ENCODE data around the gene GNB2.
"Not testable (repeated sequence)": the region's sequence is repeated elsewhere in the genome, so short reads cannot be mapped to it uniquely, and the experiment has no call there.

GNB2 gene

GRCh38 chr7:100673302-100673941 lies at the start of gene GNB2:
TSS of gene GNB2 (plus strand) at chr7:100673740. CDS start at chr7:100676266, 2,526 bp downstream.
- peak; percentile 88 to 99 (median 97) for DNase-seq

DNA sequence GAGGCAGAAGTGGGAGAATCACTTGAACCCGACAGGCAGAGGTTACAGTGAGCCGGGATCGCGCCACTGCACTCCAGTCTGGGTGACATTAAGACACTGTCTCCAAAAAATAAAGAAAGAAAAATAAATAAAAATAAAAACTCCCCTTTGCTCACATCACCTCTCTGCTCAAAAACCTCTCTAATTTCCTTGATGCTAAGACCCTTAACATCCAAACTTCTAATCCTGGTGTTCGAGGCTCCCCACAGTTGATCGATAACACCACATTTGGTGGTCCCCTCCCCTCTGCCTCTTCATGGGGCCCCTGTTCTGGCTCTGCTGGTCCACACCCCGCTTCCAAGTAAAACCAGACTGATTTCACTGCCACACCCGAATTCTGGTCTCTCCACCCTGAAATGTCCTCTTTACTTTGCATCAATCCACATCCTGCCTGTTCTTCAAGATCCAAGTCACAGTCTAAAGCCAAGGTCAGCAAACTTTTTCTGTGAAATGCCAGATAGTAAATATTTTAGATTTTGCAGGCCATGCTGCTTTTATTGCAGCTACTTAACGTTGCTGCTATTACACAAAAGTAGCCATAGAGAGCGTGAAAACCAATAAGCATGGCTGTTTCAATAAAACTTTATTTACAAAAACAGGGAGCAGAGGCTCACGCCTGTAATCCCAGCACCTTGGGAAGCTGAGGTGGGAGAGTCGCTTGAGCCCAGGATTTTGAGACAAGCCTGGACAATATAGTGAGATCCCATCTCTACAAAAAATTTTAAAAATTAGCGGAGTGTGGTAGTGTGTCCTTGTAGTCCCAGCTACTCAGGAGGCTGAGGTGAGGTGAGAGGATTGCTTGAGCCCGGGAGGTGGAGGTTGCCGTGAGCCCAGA lies 49.4 kb upstream of the GNB2 start:
- no peak for DNase-seq

DNA sequence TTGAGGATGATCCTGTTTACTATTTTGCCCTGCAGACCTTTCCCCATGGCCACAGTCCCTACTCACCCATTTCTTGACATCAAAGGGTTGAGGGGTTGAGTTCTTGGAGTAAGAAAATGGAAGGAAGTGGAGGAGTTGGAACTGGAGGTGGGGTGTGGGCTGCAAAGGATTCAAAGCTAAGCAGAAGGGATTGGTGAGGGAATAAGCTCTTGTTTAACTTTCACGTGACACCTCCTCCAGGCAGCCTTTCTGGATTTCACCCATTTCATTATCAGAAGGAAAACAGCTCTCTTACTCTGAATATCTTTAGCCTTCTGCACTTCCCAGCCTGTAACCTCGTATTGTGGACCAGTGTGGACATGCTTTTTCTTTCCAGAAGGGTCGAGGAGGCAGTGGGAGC lies 47.5 kb upstream of the GNB2 start:
- no peak for DNase-seq

DNA sequence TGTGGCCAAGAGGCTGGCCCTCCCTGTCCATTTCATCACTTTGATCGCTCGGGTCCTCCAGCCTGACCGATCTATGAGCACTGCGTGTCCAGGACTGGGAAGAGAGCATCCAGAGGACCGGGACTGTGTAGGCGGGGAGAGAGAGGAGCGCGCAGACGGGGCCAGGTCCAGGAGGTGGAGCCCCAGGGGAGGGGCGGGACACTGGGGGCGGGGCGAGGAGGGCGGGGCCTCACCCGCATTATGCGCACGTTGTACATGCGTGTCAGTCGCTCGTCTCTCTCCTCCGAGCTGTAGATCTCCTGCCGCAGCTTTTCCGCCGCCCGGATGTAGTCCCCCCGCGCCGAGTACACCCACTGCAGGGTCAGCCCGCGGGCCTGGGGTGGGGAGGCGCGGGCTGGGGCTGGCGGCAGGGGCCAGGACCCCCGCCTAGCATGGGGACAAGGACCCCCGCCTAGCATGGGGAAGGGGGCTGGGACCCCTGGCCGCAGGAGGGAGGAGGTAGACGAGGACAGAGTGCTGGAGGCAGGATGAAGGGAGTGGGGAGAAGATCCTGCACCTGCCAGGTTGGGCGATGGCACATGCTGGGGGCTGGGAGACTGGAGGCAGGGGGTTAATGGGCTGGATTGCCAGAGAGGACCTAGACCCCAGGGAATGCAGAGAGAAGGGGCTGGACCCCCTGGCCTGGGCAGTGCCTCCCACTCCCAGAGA lies 46.9 kb upstream of the GNB2 start:
- peak in 7 of 14 donors; percentile 3 to 72 (median 19) for DNase-seq

GRCh38 chr7:100627238-100627549 lies 46.3 kb upstream of the GNB2 start:
- no peak for DNase-seq

DNA sequence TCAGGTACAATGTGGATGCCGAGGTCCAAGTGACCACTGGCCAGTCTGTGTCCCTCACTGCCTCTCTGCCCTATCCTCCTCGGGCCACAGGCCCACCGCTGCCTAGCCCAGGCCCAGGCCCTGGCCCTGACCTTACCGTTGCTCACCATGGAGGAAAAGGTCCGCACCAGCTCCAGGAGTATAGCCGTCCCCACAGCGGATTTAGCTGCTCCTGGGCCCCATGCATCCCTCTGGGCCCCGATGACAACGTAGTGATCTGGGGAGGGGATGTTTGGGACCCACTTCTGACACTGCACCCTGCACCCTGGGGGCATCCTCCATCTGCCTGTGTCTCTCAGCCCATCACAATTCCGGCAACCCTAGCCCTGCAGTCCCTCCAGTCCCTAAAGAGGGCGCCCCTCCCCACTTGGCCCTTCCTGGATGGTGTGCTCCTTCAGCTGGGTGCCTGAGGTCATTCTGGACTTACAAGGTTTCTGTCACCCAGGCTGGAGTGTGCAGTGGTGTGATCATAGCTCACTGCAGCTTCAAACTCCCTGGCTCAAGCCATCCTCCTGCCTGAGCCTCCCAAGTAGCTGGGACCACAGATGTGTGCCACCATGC lies 44.3 kb upstream of the GNB2 start:
- DNase-seq: no peak

GRCh38 chr7:100630066-100630465 lies 43.5 kb upstream of the GNB2 start:
- no peak for DNase-seq

- peak in 5 of 14 donors; percentile 10 to 42 (median 20) for DNase-seq
Measured at GRCh38 chr7:100632951-100633717, 40.4 kb upstream of the GNB2 start.

- DNase-seq: no peak
Measured at GRCh38 chr7:100639995-100640516, 33.5 kb upstream of the GNB2 start.

GRCh38 chr7:100640517-100641440 lies 32.8 kb upstream of the GNB2 start:
- no peak for DNase-seq

DNA sequence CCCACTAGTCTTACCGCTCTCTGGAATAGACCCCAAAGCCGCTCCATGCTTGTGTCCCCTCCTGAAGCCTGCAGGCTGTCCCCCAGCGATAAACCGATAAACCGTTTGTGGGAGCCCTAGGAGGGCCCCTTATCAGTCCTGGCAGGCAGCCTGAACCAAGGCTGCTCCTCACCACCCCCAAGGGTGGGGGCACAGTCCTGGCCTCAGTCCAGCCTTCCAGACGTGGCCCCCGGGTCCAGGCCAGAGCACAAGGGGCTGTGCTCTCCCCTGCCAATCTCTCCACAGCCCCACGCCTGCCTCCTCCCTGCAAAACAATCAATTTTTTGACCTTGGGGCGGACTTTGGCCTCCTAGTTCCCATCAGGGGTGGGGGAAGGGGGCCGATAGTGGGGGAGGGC lies 32.1 kb upstream of the GNB2 start, which contains the start of gene TFR2:
TFR2 (minus strand) TSS at position 90 of the 397 bp plus-strand sequence; CDS start at position 47, 43 bp downstream.
- no peak for DNase-seq

DNA sequence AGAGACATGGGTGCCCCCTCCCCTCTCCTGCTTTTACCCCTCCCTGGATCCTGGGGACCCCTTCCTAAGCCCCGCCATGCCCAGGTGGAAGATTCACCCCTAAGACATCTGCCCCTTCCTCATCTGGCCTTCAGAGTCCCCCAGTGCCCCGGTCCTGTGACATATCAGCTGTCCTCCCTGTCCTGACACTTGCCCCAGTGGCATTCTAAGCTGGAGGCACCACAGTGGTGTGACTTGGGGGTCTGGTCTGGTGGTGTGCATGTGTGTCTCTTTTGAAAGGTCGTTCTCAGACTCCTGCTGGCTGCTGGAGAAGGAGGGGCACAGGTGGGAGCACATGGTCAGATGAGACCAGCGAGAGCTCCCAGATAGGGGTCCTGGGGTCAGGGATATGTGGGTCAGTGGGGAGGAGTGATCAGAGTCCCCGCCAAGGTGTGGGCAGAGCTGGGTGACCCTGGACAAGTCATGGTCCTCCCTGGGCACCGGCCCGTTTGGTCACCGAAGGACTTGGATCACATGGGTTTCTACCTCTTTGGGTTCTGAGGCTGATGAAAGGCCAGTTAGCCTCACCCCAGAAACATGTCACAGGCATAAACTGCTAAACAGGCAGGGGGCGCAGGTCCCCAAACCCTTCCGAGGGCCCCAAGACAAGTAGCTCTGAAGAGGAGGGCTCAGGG lies 31.5 kb upstream of the GNB2 start:
- DNase-seq: no peak

- no peak for DNase-seq
Measured at GRCh38 chr7:100642534-100642907, 31.0 kb upstream of the GNB2 start.

DNA sequence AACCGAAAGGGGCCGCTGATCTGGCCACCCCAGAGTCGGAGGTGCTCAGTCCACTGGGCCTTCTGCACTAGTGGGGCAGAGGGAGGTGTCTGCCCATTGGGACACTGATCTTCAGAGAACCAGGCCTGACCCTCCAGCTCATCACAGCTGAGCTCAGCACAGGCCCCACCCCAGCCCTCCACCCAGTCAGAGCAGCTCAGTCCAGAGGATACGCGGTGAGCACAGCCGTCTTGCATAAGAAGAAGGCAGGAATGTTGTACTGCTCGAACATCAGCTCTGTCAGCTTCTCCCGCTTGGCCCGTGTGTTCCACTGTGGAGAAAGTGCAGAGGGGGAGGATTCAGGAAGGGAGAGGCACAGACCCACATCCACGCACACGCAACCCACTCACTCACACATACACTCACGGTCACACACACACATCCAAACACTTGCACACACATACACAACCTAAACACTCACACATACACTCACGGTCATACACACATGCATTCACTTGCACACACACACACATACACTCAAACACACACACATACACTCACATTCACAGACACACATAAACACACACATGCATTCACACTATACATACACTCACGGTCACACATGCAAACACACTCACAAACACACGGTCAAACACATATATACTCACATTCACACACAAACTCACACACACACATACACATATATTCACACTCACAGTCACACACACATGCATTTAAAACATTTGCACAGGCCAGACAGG lies 23.5 kb upstream of the GNB2 start:
- no peak for DNase-seq

DNA sequence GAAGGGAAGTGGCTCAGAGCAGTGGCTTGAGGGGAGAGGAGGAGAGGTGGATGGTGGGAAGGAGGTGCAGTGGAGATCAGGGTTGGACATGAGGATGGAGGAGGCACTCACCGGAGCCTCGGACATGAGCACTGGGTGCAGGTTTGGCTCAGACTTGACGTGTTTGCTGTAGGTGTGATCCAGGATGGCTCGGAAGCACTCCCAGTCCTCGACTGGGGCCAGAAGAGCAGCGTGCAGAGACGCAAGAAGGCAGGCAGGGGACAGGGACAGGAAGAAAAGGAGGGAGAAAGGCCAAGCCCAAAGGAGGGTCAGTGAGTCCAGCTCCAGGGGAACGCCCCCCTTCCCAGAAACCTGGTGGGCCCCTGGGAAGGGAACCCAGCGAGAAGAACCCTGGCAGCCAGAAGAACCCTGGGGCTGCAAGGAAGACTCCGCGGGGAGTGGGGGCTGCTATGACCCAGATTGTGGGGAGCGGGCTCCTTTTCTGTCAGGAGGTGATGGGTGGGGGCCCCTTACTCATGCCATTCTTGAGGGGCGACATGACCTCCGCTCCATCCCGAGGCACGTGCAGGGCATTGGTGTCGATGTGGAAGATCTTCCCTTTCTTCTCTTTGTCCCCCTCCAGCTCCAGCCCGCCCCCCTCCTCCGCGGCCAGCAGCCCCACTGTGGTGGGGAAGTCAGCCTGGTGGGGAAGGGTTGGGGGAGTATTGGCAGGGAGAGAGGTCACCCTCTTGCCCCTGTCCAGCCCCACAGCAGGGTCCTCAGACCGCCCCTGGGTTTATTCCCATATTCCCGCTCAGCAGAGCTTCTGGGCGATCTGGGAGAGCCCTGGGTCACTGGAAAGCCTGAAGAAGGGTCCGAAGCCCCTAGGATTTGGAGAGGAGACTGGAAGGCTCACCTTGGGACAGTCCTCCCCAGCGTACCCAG lies 18.4 kb upstream of the GNB2 start:
- no peak for DNase-seq

DNA sequence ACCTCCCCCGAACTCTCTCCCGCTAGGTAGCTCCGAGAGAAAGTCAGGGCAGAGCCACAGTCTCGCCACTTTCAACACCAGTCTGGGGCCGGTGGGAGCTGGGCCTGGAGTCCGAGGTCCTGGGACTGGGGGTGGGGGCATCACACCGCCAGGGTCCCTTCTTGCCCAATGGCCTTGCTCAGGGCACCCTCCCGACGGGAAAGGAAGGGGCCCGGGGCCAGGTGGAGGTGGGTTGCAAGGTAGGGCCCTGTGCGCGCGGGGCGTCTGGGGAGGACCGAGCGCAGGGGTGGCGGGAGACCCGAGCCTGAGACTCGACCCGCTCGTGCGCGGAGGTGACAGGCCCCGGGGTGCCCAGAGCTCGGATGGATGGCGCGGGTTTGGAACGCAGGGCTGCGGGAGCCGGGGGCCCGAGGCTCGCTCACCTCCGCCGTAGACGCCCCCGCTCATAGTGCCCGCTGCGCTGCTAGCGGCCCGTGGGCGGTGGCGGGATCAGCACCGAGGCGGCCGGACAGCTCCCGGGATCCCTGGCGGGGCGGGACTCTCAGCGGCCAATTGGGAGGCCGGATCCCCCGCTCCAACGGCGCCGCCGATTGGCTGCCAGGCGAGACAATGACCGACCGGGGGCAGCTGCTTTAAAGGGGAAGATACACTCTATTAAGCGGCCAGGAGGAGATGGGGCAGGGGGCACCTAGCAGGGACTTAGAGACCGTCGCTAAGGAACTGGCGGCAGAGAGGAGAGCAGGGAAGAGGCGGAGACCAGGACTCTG lies 17.4 kb upstream of the GNB2 start, which contains the start of gene ACTL6B:
ACTL6B (minus strand) TSS at position 541 of the 767 bp plus-strand sequence; CDS start at position 447, 94 bp downstream.
- DNase-seq: peak in 7 of 14 donors; percentile 7 to 91 (median 24)

GRCh38 chr7:100662194-100662776 lies 11.3 kb upstream of the GNB2 start:
- DNase-seq: not testable (repeated sequence)

All from C1 segment of cervical spinal cord (tissue), 14 donors.